Medulla oblongata (tissue), 1 donor: Measurements from ENCODE around the gene PDE4D.

ENCODE experiments used
- DNase-seq: peaks from one replicate; pipeline ENCODE4 v3.0.0-alpha.2; 2015; ENCODE audit errors: extremely low spot score

Gene PDE4D

DNA sequence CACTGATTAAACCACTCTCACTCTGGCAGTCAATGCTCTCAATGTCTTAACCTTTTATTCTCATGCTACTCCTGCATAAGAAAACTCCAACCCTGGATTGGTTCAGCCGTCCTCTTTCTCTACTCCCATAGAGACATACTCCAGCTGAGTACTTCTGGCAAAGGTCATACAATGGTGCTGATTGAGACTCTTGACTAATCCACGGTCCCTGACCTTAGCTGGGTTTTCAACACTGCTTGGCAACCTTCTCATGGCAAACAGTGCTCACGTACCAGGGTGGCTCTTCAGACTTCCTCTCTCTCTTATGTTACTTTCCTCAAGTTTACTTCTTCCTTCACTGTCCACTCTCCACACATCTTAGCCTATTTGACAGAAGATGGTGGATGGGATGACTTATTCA, 963.0 kb downstream of the PDE4D start:
- DNase-seq, result no peak

DNA sequence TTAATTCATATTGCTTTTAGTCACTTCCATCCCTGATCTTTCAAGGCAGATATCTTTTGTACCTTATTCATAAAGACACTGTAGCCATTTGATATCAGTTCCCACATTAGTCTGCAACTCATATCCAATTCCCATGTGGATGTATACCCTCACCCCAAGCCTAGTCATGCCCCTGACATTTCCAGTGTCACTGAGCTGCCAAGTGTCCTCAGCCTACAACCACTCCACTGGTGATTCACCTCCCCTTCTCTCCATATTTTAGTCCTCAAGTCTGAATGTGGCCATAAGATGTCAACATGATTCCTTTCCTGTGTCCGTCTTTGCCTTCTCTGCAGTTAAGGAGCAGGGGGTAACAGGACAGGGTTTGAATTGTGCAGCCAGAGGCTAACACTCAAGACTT, 963.8 kb downstream of the PDE4D start:
- no peak for DNase-seq

DNA sequence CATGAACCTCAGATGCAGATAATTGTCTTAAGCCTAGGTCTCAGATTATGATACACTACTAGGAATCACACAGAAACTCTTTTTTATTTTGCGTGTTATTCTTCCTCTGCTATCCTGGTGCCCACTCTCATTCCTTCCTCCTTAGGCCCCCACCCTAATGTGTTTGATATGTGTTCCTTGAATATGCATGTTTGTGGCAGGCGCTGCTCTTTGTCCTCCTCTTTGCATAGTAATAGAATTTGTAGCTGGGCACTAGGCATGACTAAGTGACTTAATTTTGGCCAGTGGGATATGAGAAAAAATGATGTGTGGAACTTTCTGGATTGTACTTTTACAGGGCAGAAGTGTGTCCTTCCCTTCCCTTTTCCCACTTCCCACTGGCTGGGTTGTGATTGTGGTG, 965.6 kb downstream of the PDE4D start:
- no peak for DNase-seq

DNA sequence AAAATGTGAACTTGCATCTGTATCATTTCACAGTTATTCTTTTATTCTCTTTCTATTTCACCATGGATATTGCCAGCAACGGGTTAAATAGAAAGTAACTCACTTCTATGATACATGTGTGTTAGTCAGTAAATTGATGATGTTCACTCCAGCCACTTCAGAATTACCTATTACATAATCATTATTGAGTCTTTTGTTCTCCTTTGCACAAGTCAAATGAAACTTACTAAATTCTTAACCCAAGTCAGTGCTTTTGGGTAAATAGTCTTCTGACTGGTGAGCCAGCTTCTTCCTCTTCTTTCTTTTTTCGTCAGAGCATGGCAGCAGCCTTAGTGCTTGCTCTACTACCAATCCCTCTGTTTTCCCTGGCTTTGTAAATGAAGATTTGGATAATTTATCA, 966.3 kb downstream of the PDE4D start:
- DNase-seq, result no peak

DNA sequence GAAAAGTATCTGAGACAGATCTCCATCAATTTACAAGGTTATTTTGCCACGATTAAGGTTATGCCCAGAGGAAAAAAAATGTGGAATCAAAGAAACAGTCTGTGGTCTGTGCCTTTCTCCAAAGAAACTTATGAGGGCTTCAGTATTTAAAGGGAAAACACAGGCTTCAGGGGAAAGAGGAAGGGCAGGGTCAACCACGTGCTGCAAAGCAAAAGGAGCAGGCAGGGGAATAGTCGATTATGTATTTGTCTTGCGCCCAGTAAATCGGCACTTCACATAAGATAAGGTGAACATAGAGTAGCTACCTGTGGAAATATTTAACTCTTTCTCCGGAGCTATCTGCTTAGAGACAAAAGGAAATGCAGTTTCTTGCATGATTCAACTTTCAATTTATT, 967.0 kb downstream of the PDE4D start:
- DNase-seq, result no peak

DNA sequence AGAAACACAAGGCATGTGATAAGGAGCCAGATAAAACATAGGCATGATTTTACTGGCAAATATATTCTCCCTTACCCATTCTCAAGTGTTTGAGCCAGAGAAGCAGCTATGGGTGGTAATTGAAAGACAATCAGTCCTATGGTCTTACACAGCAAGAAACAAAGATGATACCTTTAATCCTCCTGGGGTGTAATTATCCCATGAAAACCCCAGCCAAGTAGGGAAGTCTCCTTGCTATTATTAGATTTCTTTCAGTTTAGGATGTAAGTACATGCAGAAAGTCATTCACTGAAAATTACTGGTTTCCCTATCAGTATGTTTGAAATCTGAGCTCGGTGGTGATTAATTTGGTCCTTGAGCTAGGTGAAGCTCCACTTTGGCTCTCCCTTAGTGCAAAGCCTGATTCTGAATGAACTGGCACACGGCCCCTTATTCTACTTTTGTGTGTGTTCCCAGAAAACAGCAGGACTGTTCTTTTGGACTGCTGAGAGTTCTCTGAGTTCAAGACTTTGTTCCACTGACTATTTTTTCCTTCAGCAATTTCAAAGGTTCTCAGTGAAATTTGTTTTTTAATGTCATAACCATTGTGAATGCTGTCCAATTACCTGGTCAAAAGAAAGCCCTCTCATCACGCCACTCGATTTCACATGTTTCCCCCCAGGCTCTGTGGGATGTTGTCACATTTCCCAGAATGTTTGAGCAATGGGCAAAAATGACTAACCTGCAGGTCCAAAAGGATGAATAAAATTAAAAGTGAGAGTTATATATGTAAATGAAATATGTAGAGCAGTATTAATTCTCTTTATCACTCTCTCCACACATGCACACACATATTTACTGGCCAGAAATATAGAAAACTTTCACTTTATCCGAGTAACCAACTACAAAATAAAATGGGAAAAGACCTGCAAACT, 967.6 kb downstream of the PDE4D start:
- DNase-seq, result peak; percentile 77

DNA sequence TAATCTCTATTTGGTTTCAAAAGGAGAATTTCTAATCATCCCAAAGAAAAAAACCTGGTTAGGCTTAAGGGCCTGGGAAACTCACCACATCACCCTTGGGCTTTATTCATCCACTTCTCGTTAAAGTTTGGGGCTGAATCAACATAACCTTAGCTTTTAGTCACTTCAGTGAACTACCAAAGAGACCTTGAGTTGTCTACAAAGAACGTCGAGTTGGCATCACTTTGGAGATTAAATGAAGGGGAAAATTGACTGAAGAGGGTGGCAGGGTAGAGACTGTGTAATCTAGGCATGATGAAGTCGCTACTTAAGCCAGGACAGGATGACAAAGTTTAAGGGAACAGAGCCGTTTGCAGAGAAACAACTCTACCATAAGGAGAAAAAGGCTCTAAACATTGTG, 969.2 kb downstream of the PDE4D start:
- peak; percentile 66 for DNase-seq

DNA sequence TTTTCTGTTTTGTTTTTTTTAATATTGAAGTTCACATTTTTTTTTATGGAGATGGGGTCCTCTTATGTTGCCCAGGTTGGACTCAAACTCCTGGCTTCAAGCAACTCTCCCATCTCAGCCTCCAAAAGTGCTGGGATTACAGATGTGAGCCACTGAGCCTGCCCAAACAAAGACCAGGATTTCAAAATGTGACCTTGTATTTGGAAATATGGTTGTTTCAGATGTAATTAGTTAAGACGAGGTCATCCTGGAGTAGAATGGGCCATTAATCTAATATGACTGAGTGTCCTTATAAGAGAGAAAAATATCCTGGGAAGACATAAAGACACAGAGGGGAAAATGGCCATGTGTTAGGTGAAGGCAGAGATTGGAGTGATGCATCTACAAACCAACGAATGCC, 970.2 kb downstream of the PDE4D start:
- no peak for DNase-seq

DNA sequence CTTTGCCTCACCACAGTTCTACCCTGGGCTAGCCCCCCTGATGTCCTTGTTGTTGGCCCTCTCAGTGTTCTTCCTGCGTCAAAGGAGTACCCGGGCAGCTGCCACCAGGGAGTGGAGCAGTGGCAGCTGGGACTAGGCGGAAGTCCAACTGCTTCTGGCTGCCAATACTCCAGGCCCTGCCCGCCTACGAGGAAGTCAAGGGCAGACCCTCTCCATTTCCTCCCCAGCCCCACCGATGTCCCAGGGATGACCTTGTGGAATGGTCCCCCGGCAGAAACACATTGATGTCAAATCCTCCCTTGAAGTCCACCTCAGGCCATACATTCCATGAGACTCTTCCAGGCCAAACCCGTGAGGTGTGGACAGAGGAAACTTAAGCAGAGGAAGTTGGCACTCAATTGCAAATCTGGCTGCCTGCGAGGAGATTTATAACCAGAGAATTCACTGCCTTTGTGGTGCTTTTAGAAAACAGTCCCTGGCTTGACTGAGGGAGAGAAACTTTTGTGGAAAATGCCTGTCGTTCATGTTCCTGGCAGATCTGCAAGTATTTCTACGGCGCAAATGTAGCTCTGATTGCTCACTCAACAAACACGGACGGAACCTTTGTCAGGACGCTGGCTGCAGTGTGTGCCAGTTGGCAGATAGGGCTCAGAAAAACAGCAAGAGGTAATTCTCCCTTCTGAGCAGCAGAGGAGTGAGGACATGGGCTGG, 970.9 kb downstream of the PDE4D start:
- peak; percentile 84 for DNase-seq

DNA sequence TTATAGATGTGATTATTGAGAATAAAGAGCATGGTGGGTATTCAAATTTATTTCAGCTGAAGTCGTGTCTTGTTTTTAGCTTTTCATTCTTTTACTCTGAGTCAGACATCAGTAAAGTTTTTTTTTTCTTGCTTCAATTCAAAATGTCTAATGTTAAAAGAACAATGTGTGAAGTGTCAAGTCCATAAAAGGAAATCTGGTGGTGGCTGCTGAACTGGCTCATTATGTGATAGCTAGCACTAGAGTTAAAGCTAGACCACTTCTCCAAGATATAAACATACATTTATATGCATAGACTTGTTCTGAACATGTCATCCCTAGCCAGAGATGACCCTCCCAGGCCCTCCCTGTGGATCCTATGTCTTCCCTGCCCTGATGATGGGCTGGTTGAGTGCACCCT, 972.4 kb downstream of the PDE4D start:
- no peak for DNase-seq

DNA sequence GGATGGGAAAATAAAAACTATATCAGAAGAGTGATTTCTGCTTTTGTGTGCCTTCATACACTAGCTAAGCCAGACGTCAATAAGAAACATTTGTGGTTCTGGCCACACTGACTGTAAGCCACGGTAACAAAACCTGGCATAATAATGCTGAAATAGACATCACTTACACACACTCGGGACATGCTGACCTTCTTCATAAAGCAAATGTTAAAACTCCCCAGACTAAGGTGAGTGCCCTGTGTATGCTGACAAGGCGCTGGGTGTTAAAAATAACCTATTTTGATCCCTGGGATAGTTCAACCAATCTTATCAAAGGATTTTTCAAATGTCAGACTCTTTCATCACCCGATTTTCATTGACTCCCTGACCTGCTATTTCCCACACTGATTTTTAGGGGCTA, 973.7 kb downstream of the PDE4D start:
- no peak for DNase-seq
